Psoas muscle (tissue), 8 donors: Measurements from ENCODE around the gene TM7SF3. TPM values are rescaled to one million over a fixed set of nuclear protein-coding genes. Genes with fewer than 3 reads are reported as not detected.
A peak's percentile ranks its signal among the peaks of the same experiment; 100 is the strongest.

Experiments
- ATAC-seq, 4 donors: fragments of 200-7000 bp; cut with Tn5 transposase; one replicate each; pipeline ENCODE4 v1.9.1; 2020; ENCODE audit warnings: moderate library complexity in 3 of 4, mild to moderate bottlenecking in 2 of 4
- DNase-seq, 2 donors: peaks; one replicate each; pipeline ENCODE4 v3.0.0-alpha.2; 2020
- H3K27ac ChIP-seq: fragments of 200-600 bp; one replicate; pipeline ENCODE4 v1.8.0; 2022
- H3K27me3 ChIP-seq, 3 donors: fragments of 200-600 bp in 1 of 3; one replicate each; pipeline versions ENCODE4 v1.6.1 to v1.8.0; 2013 to 2022; ENCODE audit warnings: low read length in 2 of 3, mild to moderate bottlenecking in 2 of 3, moderate library complexity in 1 of 3; ENCODE audit not compliant: insufficient read depth in 3 of 3
- H3K36me3 ChIP-seq, 2 donors: fragments of 200-600 bp in 1 of 2; one replicate each; pipeline versions ENCODE4 v1.6.1 to v1.8.0; 2013 to 2022; ENCODE audit warnings: low read depth in 1 of 2, mild to moderate bottlenecking in 1 of 2, moderate library complexity in 1 of 2; ENCODE audit not compliant: insufficient read depth in 1 of 2
- H3K4me1 ChIP-seq: fragments of 200-600 bp; one replicate; pipeline ENCODE4 v1.8.0; 2022
- H3K4me3 ChIP-seq: fragments of 200-600 bp; one replicate; pipeline ENCODE4 v1.8.0; 2022; ENCODE audit warnings: mild to moderate bottlenecking
- H3K9me3 ChIP-seq: fragments of 200-600 bp; one replicate; pipeline ENCODE4 v1.8.0; 2022
- CTCF ChIP-seq: fragments of 200-600 bp; IDR thresholded peaks from one replicate; pipeline ENCODE4 v1.8.0; 2022; ENCODE audit warnings: antibody characterized with exemption
- WGBS, 3 donors: extraction: QIAGEN DNeasy Blood & Tissue Kit; methylation state at CpG; one replicate each; pipeline versions ENCODE4 v1.1.6 to v1.1.7; 2013; 5-methylcytosine and 5-hydroxymethylcytosine counted together
- intact Hi-C, 2 donors: fragments of 100-400 bp; cut with DNase I; formaldehyde crosslinking; loops; one replicate each; pipeline versions ENCODE4 v1.11.0 to v1.14.2; 2022
- polyA plus RNA-seq, 3 donors: library from polyadenylated mRNA; stranded (reverse); fragments of 200-250 nt; gene quantifications; one replicate each; pipeline ENCODE4 v1.2.3, GENCODE V29; 2013
- total RNA-seq, 4 donors: library from RNA; stranded (reverse); fragmentation: NEBNext Ultra II Directional in 2 of 4; extraction: Animal tissue kit (Norgen Biotek cat#: 25700) in 2 of 4; gene quantifications; one replicate each; pipeline versions ENCODE4 v1.2.1 to v1.2.4, GENCODE V29; 2021 to 2023
- donor health status: healthy with polysubstance abuse.
- donor health status: DM: no; HTN: no; CAD: no; lungs with moderate emphysema.
- donor health status: Bipolar disorder and iron deficiency.
- donor health status: healthy.
- donor health status: DM: yes; HTN: yes; CAD: no.
- donor health status: DM: no; HTN: no; CAD: no.
- donor health status: DM: no; HTN: no; CAD: no.
- donor health status: DM: yes; HTN: yes; CAD: no.

TM7SF3 gene
- total and polyA plus RNA-seq, 7 donors = 6.0 to 16.5 (median 12.0) TPM

GRCh38 chr12:27006797-27007467, 7.3 kb downstream of the TM7SF3 start:
- H3K9me3 ChIP-seq = no peaks in the 10 kb centered on the region
- H3K4me3 ChIP-seq = no peak overlapping the region
- 87 to 93% (median 91%) methylated on average over 2 of the region's 2 CpGs for WGBS, 3 donors
- ATAC-seq (no peak), DNase-seq (no peak)
- H3K27me3 ChIP-seq = no peaks in the 10 kb centered on the region
- intact Hi-C loops = no loop called here
- no peak overlapping the region for H3K27ac ChIP-seq
- H3K36me3 ChIP-seq = no peaks in the 10 kb centered on the region
- peaks cover 7% of the 10 kb centered on the region for H3K4me1 ChIP-seq
- no peak for TF ChIP-seq CTCF

GRCh38 chr12:27005495-27005894, 8.7 kb downstream of the TM7SF3 start:
- ATAC-seq (no peak), DNase-seq (no peak)
- Histone ChIP-seq H3K36me3 (peaks cover 0 to 6% of the 10 kb centered on the region in 2 donors), H3K4me3 (no peak overlapping the region), H3K9me3 (no peaks in the 10 kb centered on the region), H3K4me1 (no peaks in the 10 kb centered on the region), H3K27ac (no peak overlapping the region), H3K27me3 (no peaks in the 10 kb centered on the region)
- 92 to 95% (median 95%) methylated on average over 2 of the region's 2 CpGs for WGBS, 3 donors
- intact Hi-C loops = no loop called here
- no peak for TF ChIP-seq CTCF

GRCh38 chr12:27003421-27004381, 10.5 kb downstream of the TM7SF3 start:
- Histone ChIP-seq H3K9me3 (no peaks in the 10 kb centered on the region), H3K4me1 (no peaks in the 10 kb centered on the region), H3K36me3 (peaks cover 3 to 17% of the 10 kb centered on the region in 2 donors), H3K27me3 (no peaks in the 10 kb centered on the region), H3K27ac (no peak overlapping the region), H3K4me3 (no peak overlapping the region)
- intact Hi-C loops = no loop called here
- 41 to 61% (median 42%) methylated on average over 6 of the region's 6 CpGs for WGBS, 3 donors
- peak in 1 of 4 donors; percentile 28 for ATAC-seq
- no peak for DNase-seq
- TF ChIP-seq CTCF = no peak

DNA sequence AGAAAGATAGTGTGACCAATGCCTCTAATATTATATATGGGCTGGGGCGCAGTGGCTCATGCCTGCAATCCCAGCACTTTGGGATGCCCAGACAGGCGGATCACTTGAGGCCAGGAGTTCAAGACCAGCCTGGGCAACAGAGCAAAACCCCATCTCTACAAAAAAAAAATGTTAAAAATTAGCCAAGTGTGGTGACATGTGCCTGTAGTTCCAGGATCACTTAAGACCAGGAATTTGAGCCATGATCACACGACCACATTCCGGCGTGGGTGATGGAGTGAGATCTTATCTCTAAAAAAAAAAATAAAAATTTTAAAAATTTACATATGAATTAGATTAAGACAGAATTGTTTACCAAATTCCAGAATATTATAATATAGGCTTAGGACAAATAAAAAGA, 12.0 kb downstream of the TM7SF3 start:
- Histone ChIP-seq H3K36me3 (peaks cover 3 to 23% of the 10 kb centered on the region in 2 donors), H3K27me3 (no peaks in the 10 kb centered on the region), H3K4me3 (no peak overlapping the region), H3K4me1 (no peaks in the 10 kb centered on the region), H3K27ac (no peak overlapping the region), H3K9me3 (no peaks in the 10 kb centered on the region)
- intact Hi-C loops = no loop called here
- 91 to 99% (median 99%) methylated on average over 4 to 5 of the region's 5 CpGs for WGBS, 3 donors
- DNase-seq (no peak), ATAC-seq (no peak)
- no peak for TF ChIP-seq CTCF
